Coronary artery (tissue), 2 donors: ENCODE results near the gene TP73.

Experiments
- DNase-seq: peaks from one replicate; pipeline ENCODE4 v3.0.0-alpha.2; 2017; ENCODE audit warnings: low spot score
- H3K27ac ChIP-seq, 2 donors: fragments of 200-600 bp; sonication (generic); one replicate each; pipeline ENCODE4 v1.5.1; 2016 to 2019
- H3K4me3 ChIP-seq: fragments of 200-600 bp; sonication (generic); 2 replicates; pipeline ENCODE4 v1.5.1; 2016; ENCODE audit warnings: mild to moderate bottlenecking, moderate library complexity
- TF ChIP-seq, protein P1 (sequence below): fragments of 200-600 bp; sonication (generic); IDR thresholded peaks from one replicate; pipeline ENCODE4 v1.5.1; 2019; ENCODE audit warnings: antibody characterized with exemption

The TP73 gene

DNA sequence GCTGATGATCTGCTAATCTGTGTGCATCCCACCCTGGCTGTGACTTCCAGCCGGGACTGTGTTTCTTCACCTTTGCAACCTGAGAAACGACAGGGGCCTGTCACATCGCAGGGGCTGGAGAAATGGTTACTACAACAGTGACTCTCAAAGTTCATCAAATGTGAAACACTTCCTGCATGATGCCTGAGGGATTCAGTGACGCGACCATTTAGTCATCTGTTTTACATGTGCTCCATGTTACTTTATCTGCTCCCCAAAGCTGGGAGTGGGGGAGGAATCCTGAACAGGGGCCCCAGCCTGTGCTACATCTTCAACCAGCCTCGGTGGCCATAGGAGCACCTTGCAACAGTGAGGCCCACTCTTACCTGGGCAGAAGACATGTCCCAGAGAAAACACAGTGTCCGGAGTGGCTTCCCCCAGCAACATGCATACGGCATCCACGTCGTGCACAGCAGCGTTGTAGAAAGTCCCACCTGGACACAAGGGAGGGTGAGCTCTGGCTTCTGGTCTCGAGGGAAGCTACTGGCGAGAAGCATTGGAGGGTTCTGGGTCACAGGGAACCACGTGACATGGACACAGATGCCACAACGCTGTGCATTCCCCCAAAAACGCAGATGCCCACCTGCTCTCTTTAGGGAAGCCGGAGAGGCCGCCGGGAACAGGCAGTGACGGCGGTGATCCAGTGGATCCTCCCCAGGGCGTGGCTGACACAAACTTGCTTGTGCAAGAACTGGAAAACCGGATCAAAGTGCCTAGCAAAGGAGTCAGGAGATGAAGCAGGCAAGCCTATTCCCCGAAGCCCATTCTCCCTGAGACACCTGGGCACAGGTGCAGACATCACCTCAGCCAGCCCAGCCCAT is 90.4 kb downstream of the TP73 start:
- Histone ChIP-seq H3K27ac (no peak overlapping the region), H3K4me3 (no peak overlapping the region)
- no peak for DNase-seq
- TF ChIP-seq, protein P1, sequence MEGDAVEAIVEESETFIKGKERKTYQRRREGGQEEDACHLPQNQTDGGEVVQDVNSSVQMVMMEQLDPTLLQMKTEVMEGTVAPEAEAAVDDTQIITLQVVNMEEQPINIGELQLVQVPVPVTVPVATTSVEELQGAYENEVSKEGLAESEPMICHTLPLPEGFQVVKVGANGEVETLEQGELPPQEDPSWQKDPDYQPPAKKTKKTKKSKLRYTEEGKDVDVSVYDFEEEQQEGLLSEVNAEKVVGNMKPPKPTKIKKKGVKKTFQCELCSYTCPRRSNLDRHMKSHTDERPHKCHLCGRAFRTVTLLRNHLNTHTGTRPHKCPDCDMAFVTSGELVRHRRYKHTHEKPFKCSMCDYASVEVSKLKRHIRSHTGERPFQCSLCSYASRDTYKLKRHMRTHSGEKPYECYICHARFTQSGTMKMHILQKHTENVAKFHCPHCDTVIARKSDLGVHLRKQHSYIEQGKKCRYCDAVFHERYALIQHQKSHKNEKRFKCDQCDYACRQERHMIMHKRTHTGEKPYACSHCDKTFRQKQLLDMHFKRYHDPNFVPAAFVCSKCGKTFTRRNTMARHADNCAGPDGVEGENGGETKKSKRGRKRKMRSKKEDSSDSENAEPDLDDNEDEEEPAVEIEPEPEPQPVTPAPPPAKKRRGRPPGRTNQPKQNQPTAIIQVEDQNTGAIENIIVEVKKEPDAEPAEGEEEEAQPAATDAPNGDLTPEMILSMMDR, result no peak

DNA sequence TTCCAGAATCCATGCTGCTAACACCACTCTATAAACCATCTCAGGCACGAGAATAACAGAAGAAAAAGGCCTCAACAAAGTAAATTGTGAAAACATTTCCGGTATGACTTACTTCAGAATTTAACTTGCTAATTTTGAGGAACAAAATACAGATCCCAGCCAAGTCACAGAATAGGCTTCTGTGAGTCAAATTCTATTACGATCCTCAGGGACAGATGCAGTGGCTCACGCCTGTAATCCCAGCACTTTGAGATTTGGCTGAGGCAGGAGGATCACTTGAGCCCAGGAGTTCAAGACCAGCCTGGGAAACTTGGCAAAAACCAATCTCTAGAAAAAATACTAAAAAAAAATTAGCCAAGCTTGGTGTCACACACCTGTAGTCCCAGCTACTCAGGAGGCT is 91.1 kb downstream of the TP73 start:
- no peak overlapping the region for H3K27ac ChIP-seq
- no peak overlapping the region for H3K4me3 ChIP-seq
- TF ChIP-seq, protein P1, result no peak
- no peak for DNase-seq

DNA sequence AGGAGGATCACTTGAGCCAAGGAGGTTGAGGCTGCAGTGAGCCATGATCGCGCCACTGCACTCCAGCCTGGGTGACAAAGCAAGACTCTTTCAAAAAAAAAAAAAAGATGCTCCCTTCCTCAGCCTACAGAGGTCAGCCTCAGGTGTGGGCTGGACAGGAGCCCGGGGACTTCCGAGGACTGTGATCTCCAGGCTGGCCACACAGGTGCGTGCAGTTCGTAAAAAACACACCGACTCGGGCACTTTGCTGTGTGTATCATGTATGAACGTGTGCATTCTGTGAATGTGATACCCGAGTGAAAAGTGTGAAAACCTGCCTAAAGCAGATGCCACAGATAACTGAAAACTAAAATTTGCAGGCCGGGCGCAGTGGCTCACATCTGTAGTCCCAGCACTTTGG is 91.5 kb downstream of the TP73 start:
- no peak overlapping the region for H3K27ac ChIP-seq
- no peak for DNase-seq
- TF ChIP-seq, protein P1, result no peak
- H3K4me3 ChIP-seq, result no peak overlapping the region

DNA sequence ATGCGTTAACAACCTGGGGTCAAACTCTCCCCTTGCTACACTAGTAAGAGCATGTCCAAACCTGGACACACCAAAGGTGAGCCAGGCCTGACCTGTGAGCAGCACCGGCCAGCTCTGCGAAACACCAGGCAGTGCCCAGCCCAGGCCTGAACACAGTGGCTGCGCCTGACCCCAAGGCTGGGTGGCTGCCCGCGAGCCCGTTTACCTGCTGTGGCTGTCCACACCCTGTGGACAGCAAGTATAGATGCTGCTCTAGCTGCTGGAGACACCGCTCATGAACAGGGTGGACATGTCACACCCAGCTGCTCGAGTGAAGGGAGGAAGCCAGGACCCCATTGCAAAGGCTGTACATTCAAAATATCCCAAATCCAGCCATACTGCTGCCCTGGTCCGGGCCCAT is 92.3 kb downstream of the TP73 start:
- Histone ChIP-seq H3K27ac (no peak overlapping the region), H3K4me3 (no peak overlapping the region)
- TF ChIP-seq, protein P1, result no peak
- DNase-seq, result no peak

DNA sequence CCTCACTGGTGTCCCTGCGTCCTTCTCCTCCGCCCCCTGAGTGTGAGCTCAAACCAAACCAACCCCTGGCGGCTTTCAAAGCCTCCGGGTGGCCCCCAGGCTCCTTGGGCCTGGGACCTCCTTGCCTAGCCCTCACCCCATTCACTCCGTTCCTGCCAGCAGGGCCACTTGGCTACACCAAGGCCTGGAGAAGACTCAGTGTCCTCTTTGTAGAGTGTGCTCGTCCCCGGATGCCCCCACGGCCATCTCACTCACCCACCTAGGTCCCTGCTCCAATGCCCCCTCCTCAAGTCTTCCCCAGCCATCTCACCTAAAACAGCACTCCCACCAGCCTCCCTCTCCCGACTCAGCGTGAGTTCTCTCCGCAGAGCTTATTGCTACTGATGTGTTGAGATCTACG is 92.8 kb downstream of the TP73 start:
- DNase-seq, result no peak
- TF ChIP-seq, protein P1, result no peak
- Histone ChIP-seq H3K4me3 (no peak overlapping the region), H3K27ac (no peak overlapping the region)

DNA sequence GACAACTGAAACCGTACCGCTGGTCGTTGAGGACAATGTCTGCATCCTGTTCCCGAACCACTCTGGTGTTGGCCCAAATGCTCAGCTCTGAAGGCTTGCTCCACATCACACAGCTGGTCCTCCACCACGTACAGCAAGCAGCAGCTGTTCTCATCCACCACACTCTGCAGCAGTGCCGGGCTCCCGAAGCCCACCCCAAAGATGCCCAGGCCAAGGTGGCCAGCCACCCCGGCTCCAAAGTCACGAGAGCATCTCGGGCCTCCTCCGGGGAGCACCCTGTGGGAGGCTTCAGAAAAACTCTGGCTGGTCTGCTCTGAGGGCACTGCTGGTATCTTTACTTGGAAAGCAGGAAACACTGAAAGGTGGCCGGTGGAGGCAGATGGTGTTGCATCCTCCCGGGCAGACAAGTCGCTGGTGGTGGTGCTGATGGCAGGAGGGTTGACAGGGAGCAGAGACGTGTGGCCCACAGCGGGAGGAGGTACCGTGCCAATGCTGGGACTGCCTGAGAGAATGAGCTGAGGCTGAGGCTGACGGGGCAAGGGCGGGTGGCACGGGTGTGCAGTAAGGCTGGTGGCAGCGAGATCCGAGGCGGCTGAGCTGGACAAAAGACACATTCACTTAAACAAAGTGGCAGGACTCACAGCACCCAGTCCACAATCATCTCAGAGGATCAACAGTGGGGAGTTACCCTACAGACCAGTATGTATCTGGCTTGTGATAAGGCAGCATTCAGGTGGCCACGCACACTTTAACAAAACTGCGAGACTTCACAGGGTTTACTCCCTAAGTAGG is 93.5 kb downstream of the TP73 start:
- DNase-seq, result no peak
- H3K27ac ChIP-seq, result peak overlapping the region in 1 of 2 donors; percentile 80
- peak overlapping the region; percentile 71 for H3K4me3 ChIP-seq
- TF ChIP-seq, protein P1, result no peak
